SH-SY5Y (cell line): ENCODE results near the gene TBC1D14.

Experiments
- GATA2 ChIP-seq: IDR thresholded peaks from 2 replicates; pipeline ENCODE4 v1.6.1; 2011; ENCODE audit warnings: mild to moderate bottlenecking, low read depth, low read length
- GATA3 ChIP-seq: IDR thresholded peaks from 2 replicates; pipeline ENCODE4 v1.6.1; 2011; ENCODE audit warnings: low read depth, mild to moderate bottlenecking, low read length, moderate library complexity

TBC1D14 gene

GRCh38 chr4:7052313-7052712, 142.7 kb downstream of the TBC1D14 start:
- TF ChIP-seq GATA3 (no peak), GATA2 (no peak)

- TF ChIP-seq GATA3: no peak
- TF ChIP-seq GATA2: no peak
These were observed 143.5 kb downstream of the TBC1D14 start for GRCh38 chr4:7052923-7053715.

GRCh38 chr4:7054106-7054880, 144.7 kb downstream of the TBC1D14 start:
- TF ChIP-seq GATA2: no peak

GRCh38 chr4:7055111-7055989, 145.7 kb downstream of the TBC1D14 start:
- TF ChIP-seq GATA3 (no peak), GATA2 (no peak)

- TF ChIP-seq GATA2 (no peak), GATA3 (no peak)
These were observed 146.3 kb downstream of the TBC1D14 start for GRCh38 chr4:7055990-7056325.

GRCh38 chr4:7058792-7059191, 149.2 kb downstream of the TBC1D14 start:
- TF ChIP-seq GATA3 (no peak), GATA2 (no peak)

- TF ChIP-seq GATA2: no peak
- TF ChIP-seq GATA3: no peak
These were observed 150.0 kb downstream of the TBC1D14 start for GRCh38 chr4:7059662-7060061.

- TF ChIP-seq GATA3 (no peak), GATA2 (no peak)
These were observed 150.9 kb downstream of the TBC1D14 start for GRCh38 chr4:7060346-7061150.

GRCh38 chr4:7061815-7062214, 152.2 kb downstream of the TBC1D14 start:
- TF ChIP-seq GATA3 (no peak), GATA2 (no peak)

- no peak for TF ChIP-seq GATA3
- TF ChIP-seq GATA2: no peak
These were observed 153.2 kb downstream of the TBC1D14 start for GRCh38 chr4:7062816-7063215.

- TF ChIP-seq GATA2 (no peak), GATA3 (no peak)
These were observed 153.7 kb downstream of the TBC1D14 start for GRCh38 chr4:7063362-7063761.

GRCh38 chr4:7066006-7066405, 156.4 kb downstream of the TBC1D14 start:
- TF ChIP-seq GATA2 (no peak), GATA3 (no peak)

GRCh38 chr4:7066493-7066892, 156.9 kb downstream of the TBC1D14 start:
- TF ChIP-seq GATA3 (no peak), GATA2 (no peak)

GRCh38 chr4:7067126-7067451, 157.5 kb downstream of the TBC1D14 start:
- TF ChIP-seq GATA3 (no peak), GATA2 (no peak)
